Heart right ventricle (tissue), 16 donors: ENCODE data around the gene TMEFF2. TPM values are rescaled to one million over a fixed set of nuclear protein-coding genes. Genes with fewer than 3 reads are reported as not detected.

ENCODE experiments used
- ATAC-seq, 8 donors: fragments of 200-7000 bp; cut with Tn5 transposase; one replicate each; pipeline ENCODE4 v1.9.1; 2020; ENCODE audit warnings: mild to moderate bottlenecking in 8 of 8, moderate library complexity in 8 of 8, moderate number of reproducible peaks in 1 of 8
- DNase-seq, 2 donors: peaks; one replicate each; pipeline ENCODE4 v3.0.0-alpha.2; 2020
- H3K27ac ChIP-seq, 10 donors: fragments of 200-600 bp; sonication (generic) in 2 of 10; one replicate each; pipeline versions ENCODE4 v1.5.0 to v1.8.0; 2020 to 2022; ENCODE audit warnings: mild to moderate bottlenecking in 3 of 10
- H3K27me3 ChIP-seq, 7 donors: fragments of 200-600 bp; one replicate each; pipeline ENCODE4 v1.8.0; 2021 to 2022; ENCODE audit warnings: mild to moderate bottlenecking in 2 of 7
- H3K36me3 ChIP-seq, 9 donors: fragments of 200-600 bp; sonication (generic) in 1 of 9; one replicate each; pipeline versions ENCODE4 v1.5.0 to v1.8.0; 2020 to 2022; ENCODE audit warnings: mild to moderate bottlenecking in 2 of 9
- H3K4me1 ChIP-seq, 9 donors: fragments of 200-600 bp; sonication (generic) in 1 of 9; one replicate each; pipeline versions ENCODE4 v1.5.0 to v1.8.0; 2020 to 2022; ENCODE audit warnings: mild to moderate bottlenecking in 4 of 9
- H3K4me3 ChIP-seq, 10 donors: fragments of 200-600 bp; sonication (generic) in 2 of 10; one replicate each; pipeline versions ENCODE4 v1.5.0 to v1.8.0; 2020 to 2022; ENCODE audit warnings: mild to moderate bottlenecking in 7 of 10, moderate library complexity in 2 of 10
- H3K9me3 ChIP-seq, 11 donors: fragments of 200-600 bp in 10 of 11; sonication (generic) in 2 of 11; one replicate each; pipeline versions ENCODE4 v1.5.0 to v1.8.0; 2013 to 2022; ENCODE audit warnings: mild to moderate bottlenecking in 2 of 11, control low read depth in 1 of 11, moderate library complexity in 1 of 11
- WGBS, 2 donors: extraction: QIAGEN DNeasy Blood & Tissue Kit; methylation state at CpG; one replicate each; pipeline ENCODE4 v1.1.7; 2013; ENCODE audit warnings: inconsistent platforms in 1 of 2; 5-methylcytosine and 5-hydroxymethylcytosine counted together
- intact Hi-C, 10 donors: fragments of 100-400 bp; cut with DNase I; formaldehyde crosslinking; loops; one replicate each; pipeline versions ENCODE4 v1.11.1 to v1.14.2; 2022
- polyA plus RNA-seq, 2 donors: library from polyadenylated mRNA; stranded (reverse); fragments of 200-250 nt; gene quantifications; one replicate each; pipeline ENCODE4 v1.2.3, GENCODE V29; 2013
- total RNA-seq, 10 donors: library from RNA; stranded (reverse); fragmentation: NEBNext Ultra II Directional in 3 of 10; extraction: Animal tissue kit (Norgen Biotek cat#: 25700) in 3 of 10; gene quantifications; one replicate each; pipeline versions ENCODE4 v1.2.1 to v1.2.4, GENCODE V29; 2021 to 2023
- TF ChIP-seq, protein P1 (sequence below), 9 donors: fragments of 200-600 bp; sonication (generic) in 2 of 9; IDR thresholded peaks; one replicate each; pipeline versions ENCODE4 v1.5.0 to v1.8.0; 2021 to 2022; ENCODE audit warnings: antibody characterized with exemption in 9 of 9, mild to moderate bottlenecking in 5 of 9, moderate library complexity in 1 of 9
- donor health status: Arrhythmogenic right ventricular cardiomyopathy.
- donor health status: ischemic (EF 13 %, LVEDD 7.1; RV severe dilation, severe dysfunction).
- donor health status: healthy with polysubstance abuse.
- donor health status: DM: no; HTN: yes; CAD: no.
- donor health status: DM: no; HTN: no; CAD: no.
- donor health status: ischemic (EF 25% LVEDD 6.9; RV normal size, moderate dysfunction).
- donor health status: ischemic (EF 25% LVEDD 5.7; RV mildly dilated, moderate dysfunction).
- donor health status: healthy.
- donor health status: DM: yes; HTN: yes; CAD: no.
- donor health status: Ischemic cardiomyopathy.
- donor health status: ischemic (EF 35%, LVEDD 5.7; RV mildly dilated, moderate dysfunction).
- donor health status: nonischemic (EF 11% LVEDD 7.7; RV severe dilation, severe dysfunction).
- donor health status: DM: yes; HTN: yes; CAD: no.
- donor health status: PGD.
- donor health status: ischemic (EF 29% LVEDD 5.4; RV normal size, mild dysfunction).
- donor health status: nonischemic (EF 23%, LVEDD 6.1; RV moderate dilation, normal function).

Gene TMEFF2
- total and polyA plus RNA-seq, 12 donors = 0.09 to 0.41 (median 0.17) TPM; not detected in 8

DNA sequence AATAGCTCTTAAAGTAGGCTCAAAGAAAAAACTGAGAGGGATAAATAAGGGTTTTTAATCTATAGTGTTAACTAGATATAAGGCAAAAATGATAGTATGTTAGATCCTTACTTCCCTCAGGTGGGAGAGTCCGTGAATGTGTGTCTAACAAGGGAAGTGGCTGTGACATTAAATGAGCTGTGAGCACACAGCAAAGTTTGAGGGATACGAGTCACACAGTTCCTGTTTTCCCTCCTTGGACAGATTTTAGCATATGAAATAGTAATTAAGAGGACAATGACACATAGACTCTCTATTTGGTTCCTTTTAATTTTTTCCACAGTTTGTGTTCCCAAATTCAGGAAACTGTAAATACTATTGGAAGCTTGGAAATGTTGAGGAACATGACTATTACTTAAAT, 199.4 kb downstream of the TMEFF2 start:
- WGBS, 2 donors = 59 to 61% methylated on average over 2 of the region's 2 CpGs
- peak overlapping the region in 7 of 10 donors; percentile 9 to 66 (median 24) for H3K27ac ChIP-seq
- no peak for DNase-seq

DNA sequence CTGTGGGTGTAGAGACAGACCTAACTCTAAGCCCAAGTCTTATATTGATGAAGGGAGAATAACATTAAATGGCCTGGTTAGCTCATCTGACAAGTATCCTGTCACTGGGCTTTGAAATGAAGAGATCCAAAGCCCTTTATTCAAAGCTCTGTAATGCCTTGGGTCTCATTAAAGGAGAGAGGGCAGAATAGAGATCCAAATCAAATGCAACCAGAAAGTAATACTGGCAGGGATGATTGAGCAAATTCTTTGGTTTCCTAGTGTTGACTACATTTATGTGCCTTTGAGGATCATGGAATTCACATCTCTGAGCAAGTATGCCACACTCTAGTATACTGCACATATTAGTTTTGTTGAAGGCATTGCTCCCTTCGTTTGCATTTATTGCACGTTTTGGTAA, 200.0 kb downstream of the TMEFF2 start:
- TF ChIP-seq, protein P1, sequence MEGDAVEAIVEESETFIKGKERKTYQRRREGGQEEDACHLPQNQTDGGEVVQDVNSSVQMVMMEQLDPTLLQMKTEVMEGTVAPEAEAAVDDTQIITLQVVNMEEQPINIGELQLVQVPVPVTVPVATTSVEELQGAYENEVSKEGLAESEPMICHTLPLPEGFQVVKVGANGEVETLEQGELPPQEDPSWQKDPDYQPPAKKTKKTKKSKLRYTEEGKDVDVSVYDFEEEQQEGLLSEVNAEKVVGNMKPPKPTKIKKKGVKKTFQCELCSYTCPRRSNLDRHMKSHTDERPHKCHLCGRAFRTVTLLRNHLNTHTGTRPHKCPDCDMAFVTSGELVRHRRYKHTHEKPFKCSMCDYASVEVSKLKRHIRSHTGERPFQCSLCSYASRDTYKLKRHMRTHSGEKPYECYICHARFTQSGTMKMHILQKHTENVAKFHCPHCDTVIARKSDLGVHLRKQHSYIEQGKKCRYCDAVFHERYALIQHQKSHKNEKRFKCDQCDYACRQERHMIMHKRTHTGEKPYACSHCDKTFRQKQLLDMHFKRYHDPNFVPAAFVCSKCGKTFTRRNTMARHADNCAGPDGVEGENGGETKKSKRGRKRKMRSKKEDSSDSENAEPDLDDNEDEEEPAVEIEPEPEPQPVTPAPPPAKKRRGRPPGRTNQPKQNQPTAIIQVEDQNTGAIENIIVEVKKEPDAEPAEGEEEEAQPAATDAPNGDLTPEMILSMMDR (IDR thresholded peaks at IDR 0.05) = no peak
- no peaks in the 10 kb centered on the region for H3K9me3 ChIP-seq
- no peak overlapping the region for H3K4me3 ChIP-seq
- H3K27me3 ChIP-seq = no peaks in the 10 kb centered on the region
- ATAC-seq = peak in 1 of 8 donors; percentile 35
- H3K27ac ChIP-seq = peak overlapping the region in 7 of 10 donors; percentile 7 to 66 (median 24)
- no peak for DNase-seq
- intact Hi-C loops = loop anchor here in 1 of 10 donors (1.0 kb wide), 1 partner anchor 32 kb away; no protein-coding TSS in a partner anchor
- WGBS, 2 donors = 51 to 60% methylated on average over 2 of the region's 2 CpGs
- no peaks in the 10 kb centered on the region for H3K36me3 ChIP-seq
- peaks cover 0 to 16% (median 4%) of the 10 kb centered on the region in 9 donors for H3K4me1 ChIP-seq

More for the DNA sequence above, 199.4 kb downstream of the TMEFF2 start:
- no peaks in the 10 kb centered on the region for H3K36me3 ChIP-seq
- no peak overlapping the region for H3K4me3 ChIP-seq
- intact Hi-C loops = loop anchor here in 1 of 10 donors (1.0 kb wide), 1 partner anchor 31 kb away; no protein-coding TSS in a partner anchor
- ATAC-seq = peak; percentile 30 to 93 (median 76)
- no peaks in the 10 kb centered on the region for H3K9me3 ChIP-seq
- TF ChIP-seq, protein P1 (IDR thresholded peaks at IDR 0.05) = no peak
- no peaks in the 10 kb centered on the region for H3K27me3 ChIP-seq
- H3K4me1 ChIP-seq = peaks cover 0 to 16% (median 4%) of the 10 kb centered on the region in 9 donors

DNA sequence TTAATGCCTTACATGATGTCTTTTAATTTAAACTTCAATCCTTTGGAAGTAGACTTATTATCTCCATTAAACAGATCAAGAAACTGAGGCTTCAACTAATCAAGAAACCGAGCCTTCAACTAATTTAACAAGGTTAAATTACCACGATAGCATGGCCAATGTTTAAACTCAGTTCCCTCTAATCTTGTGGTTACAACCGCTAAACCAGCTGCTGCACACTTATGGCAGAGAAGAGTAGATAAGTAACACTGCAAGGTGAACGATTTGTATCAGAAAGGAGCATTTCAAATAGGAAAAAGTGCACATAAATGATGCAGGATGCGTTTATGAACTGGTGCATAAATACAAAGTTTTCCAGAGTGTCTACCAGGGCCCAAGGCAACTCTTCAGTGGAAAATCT, 203.3 kb downstream of the TMEFF2 start:
- Histone ChIP-seq H3K36me3 (no peaks in the 10 kb centered on the region), H3K4me1 (peaks cover 0 to 16% (median 4%) of the 10 kb centered on the region in 9 donors), H3K9me3 (no peaks in the 10 kb centered on the region), H3K27ac (no peak overlapping the region), H3K27me3 (no peaks in the 10 kb centered on the region), H3K4me3 (no peak overlapping the region)
- TF ChIP-seq, protein P1 (IDR thresholded peaks at IDR 0.05) = no peak
- WGBS, 2 donors = 90 to 91% methylated on average over 5 of the region's 5 CpGs
- no peak for DNase-seq
- ATAC-seq = no peak
- intact Hi-C loops = no loop called here

DNA sequence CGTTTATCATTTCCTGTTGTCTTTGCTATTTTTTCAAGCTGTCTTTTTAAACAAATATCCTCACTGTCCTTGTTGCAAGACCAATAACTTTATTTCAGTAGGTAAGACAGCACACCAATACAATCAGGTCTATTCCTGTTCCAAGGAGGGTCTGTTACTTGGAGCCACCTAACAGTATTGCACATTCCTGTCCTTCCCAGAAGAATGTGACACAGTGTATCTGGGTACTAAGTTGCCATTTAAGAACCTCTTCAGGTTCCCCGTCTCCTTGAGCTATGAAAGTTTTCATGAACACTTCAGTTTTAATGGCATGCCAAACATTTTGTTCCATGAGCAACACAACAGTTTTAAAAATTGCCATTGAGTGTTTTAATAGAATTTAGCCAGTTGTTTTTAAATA, 209.0 kb downstream of the TMEFF2 start:
- TF ChIP-seq, protein P1 (IDR thresholded peaks at IDR 0.05) = no peak
- intact Hi-C loops = no loop called here
- H3K36me3 ChIP-seq = no peaks in the 10 kb centered on the region
- no peaks in the 10 kb centered on the region for H3K9me3 ChIP-seq
- no peak for DNase-seq
- H3K27ac ChIP-seq = no peak overlapping the region
- no peaks in the 10 kb centered on the region for H3K27me3 ChIP-seq
- no peak for ATAC-seq
- H3K4me3 ChIP-seq = no peak overlapping the region
- H3K4me1 ChIP-seq = peaks cover 0 to 12% (median 0%) of the 10 kb centered on the region in 9 donors
- WGBS, 2 donors = 50 to 66% methylated on average over 2 of the region's 2 CpGs
